Measurements from ENCODE around the gene CXADR.
"Not testable (repeated sequence)": the region's sequence is repeated elsewhere in the genome, so short reads cannot be mapped to it uniquely, and the experiment has no call there.

The CXADR gene

GRCh38 chr21:17488620-17489019, 24.2 kb upstream of the CXADR start:
- POLR2A ChIA-PET, result no interaction called here
- CTCF ChIA-PET, result no interaction called here
- no peak for TF ChIP-seq ZNF384 (IDR thresholded peaks at IDR 0.05)
- no peak for TF ChIP-seq SUZ12 (IDR thresholded peaks at IDR 0.05)
- no peak for TF ChIP-seq HDGF (IDR thresholded peaks at IDR 0.05; ENCODE audit: borderline replicate concordance)
- TF ChIP-seq LEF1 (IDR thresholded peaks at IDR 0.05; ENCODE audit: borderline replicate concordance), result no peak
- no peak for TF ChIP-seq ELF4 (IDR thresholded peaks at IDR 0.05)
- no peak for TF ChIP-seq BHLHE40 (IDR thresholded peaks at IDR 0.05; ENCODE audit: borderline replicate concordance)
- TF ChIP-seq L3MBTL2 (conservative IDR thresholded peaks at IDR 0.05), result no peak
- no peak for DNase-seq (ENCODE audit: extremely low spot score)

GRCh38 chr21:17489565-17489964, 23.3 kb upstream of the CXADR start:
- CTCF ChIA-PET; DNase-seq (ENCODE audit: extremely low spot score); POLR2A ChIA-PET: not testable (repeated sequence)

- no peak for TF ChIP-seq ARNT (IDR thresholded peaks at IDR 0.05)
- TF ChIP-seq PKNOX1 (IDR thresholded peaks at IDR 0.05), result no peak
- no peak for TF ChIP-seq SP1 (IDR thresholded peaks at IDR 0.05)
- TF ChIP-seq FOXK2 (IDR thresholded peaks at IDR 0.05), result no peak
- no peak for TF ChIP-seq HDGF (IDR thresholded peaks at IDR 0.05; ENCODE audit: borderline replicate concordance)
- no peak for TF ChIP-seq ELF4 (IDR thresholded peaks at IDR 0.05)
- ChIA-PET CTCF (no interaction called here), POLR2A (no interaction called here)
- no peak for DNase-seq (ENCODE audit: extremely low spot score)
These were observed 21.0 kb upstream of the CXADR start for GRCh38 chr21:17491716-17492414.

- TF ChIP-seq HDGF (IDR thresholded peaks at IDR 0.05; ENCODE audit: borderline replicate concordance) (no peak), L3MBTL2 (conservative IDR thresholded peaks at IDR 0.05) (no peak), TARDBP (IDR thresholded peaks at IDR 0.05) (no peak), FOXM1 (IDR thresholded peaks at IDR 0.05; ENCODE audit: borderline replicate concordance) (no peak), FOXK2 (IDR thresholded peaks at IDR 0.05) (no peak), CTBP1 (IDR thresholded peaks at IDR 0.05; ENCODE audit: borderline replicate concordance) (no peak)
- ChIA-PET POLR2A (no interaction called here), CTCF (no interaction called here)
- no peak for DNase-seq (ENCODE audit: extremely low spot score)
These were observed 20.3 kb upstream of the CXADR start for GRCh38 chr21:17492415-17493168.

- CTCF ChIA-PET, result no interaction called here
- POLR2A ChIA-PET, result no interaction called here
- TF ChIP-seq BHLHE40 (IDR thresholded peaks at IDR 0.05; ENCODE audit: borderline replicate concordance) (no peak), TARDBP (IDR thresholded peaks at IDR 0.05) (no peak), CTBP1 (IDR thresholded peaks at IDR 0.05; ENCODE audit: borderline replicate concordance) (no peak), SP1 (IDR thresholded peaks at IDR 0.05) (no peak), L3MBTL2 (conservative IDR thresholded peaks at IDR 0.05) (no peak), ZNF384 (IDR thresholded peaks at IDR 0.05) (no peak), FOXM1 (IDR thresholded peaks at IDR 0.05; ENCODE audit: borderline replicate concordance) (no peak), LEF1 (IDR thresholded peaks at IDR 0.05; ENCODE audit: borderline replicate concordance) (no peak), FOXK2 (IDR thresholded peaks at IDR 0.05) (no peak)
- DNase-seq (ENCODE audit: extremely low spot score), result no peak
These were observed 18.8 kb upstream of the CXADR start for GRCh38 chr21:17494051-17494450.

GRCh38 chr21:17495680-17496079, 17.2 kb upstream of the CXADR start:
- TF ChIP-seq SP1 (IDR thresholded peaks at IDR 0.05) (no peak), ZNF384 (IDR thresholded peaks at IDR 0.05) (no peak), SUZ12 (IDR thresholded peaks at IDR 0.05) (no peak), ELF4 (IDR thresholded peaks at IDR 0.05) (no peak), BHLHE40 (IDR thresholded peaks at IDR 0.05; ENCODE audit: borderline replicate concordance) (no peak)
- ChIA-PET POLR2A (no interaction called here), CTCF (interaction anchor here (0.5 to 1.2 kb wide), 2 partner anchors 13 to 24 kb away, joined by 3 to 4 read pairs; no protein-coding TSS in a partner anchor)
- DNase-seq (ENCODE audit: extremely low spot score), result no peak

GRCh38 chr21:17497316-17497715, 15.5 kb upstream of the CXADR start:
- ChIA-PET CTCF (no interaction called here), POLR2A (no interaction called here)
- DNase-seq (ENCODE audit: extremely low spot score), result no peak

More at GRCh38 chr21:17497316-17497715, 15.5 kb upstream of the CXADR start:
- TF ChIP-seq TARDBP (IDR thresholded peaks at IDR 0.05) (no peak), CTBP1 (IDR thresholded peaks at IDR 0.05; ENCODE audit: borderline replicate concordance) (no peak), ELF4 (IDR thresholded peaks at IDR 0.05) (no peak), L3MBTL2 (conservative IDR thresholded peaks at IDR 0.05) (no peak), BHLHE40 (IDR thresholded peaks at IDR 0.05; ENCODE audit: borderline replicate concordance) (no peak), FOXM1 (IDR thresholded peaks at IDR 0.05; ENCODE audit: borderline replicate concordance) (no peak), ARNT (IDR thresholded peaks at IDR 0.05) (no peak), PKNOX1 (IDR thresholded peaks at IDR 0.05) (no peak), ZNF384 (IDR thresholded peaks at IDR 0.05) (no peak), FOXA1 (IDR thresholded peaks at IDR 0.05) (no peak), SUZ12 (IDR thresholded peaks at IDR 0.05) (no peak), SP1 (IDR thresholded peaks at IDR 0.05) (no peak), LEF1 (IDR thresholded peaks at IDR 0.05; ENCODE audit: borderline replicate concordance) (no peak), FOXK2 (IDR thresholded peaks at IDR 0.05) (no peak), NFRKB (IDR thresholded peaks at IDR 0.05) (no peak)

Data from HEK293T (cell line).